Neural progenitor cell (in vitro differentiated cells): ENCODE results near the gene GALNT18. TPM values are rescaled to one million over a fixed set of nuclear protein-coding genes. Genes with fewer than 3 reads are reported as not detected.
A peak's percentile ranks its signal among the peaks of the same experiment; 100 is the strongest.

Source experiments
- DNase-seq: peaks from one replicate; pipeline ENCODE4 v3.0.0-alpha.2; 2016; ENCODE audit warnings: low spot score
- H2AFZ ChIP-seq: fragments of 200-600 bp; sonication (generic); replicated peaks from 2 replicates; pipeline ENCODE4 v1.6.1; 2016; ENCODE audit warnings: antibody characterized with exemption
- H3F3A ChIP-seq: fragments of 200-600 bp; sonication (generic); 2 replicates; pipeline ENCODE4 v1.6.1; 2016; ENCODE audit warnings: antibody characterized with exemption, low read depth
- H3K27ac ChIP-seq: fragments of 200-600 bp; sonication (generic); 2 replicates; pipeline ENCODE4 v1.5.1; 2016; ENCODE audit warnings: mild to moderate bottlenecking
- H3K27me3 ChIP-seq: fragments of 200-600 bp; sonication (generic); 2 replicates; pipeline ENCODE4 v1.6.1; 2016; ENCODE audit warnings: mild to moderate bottlenecking, moderate library complexity
- H3K36me3 ChIP-seq: fragments of 200-600 bp; sonication (generic); 2 replicates; pipeline ENCODE4 v1.5.1; 2016
- H3K4me1 ChIP-seq: fragments of 200-600 bp; sonication (generic); 2 replicates; pipeline ENCODE4 v1.6.1; 2016; ENCODE audit warnings: mixed run types
- H3K4me2 ChIP-seq: fragments of 200-600 bp; sonication (generic); 2 replicates; pipeline ENCODE4 v1.6.1; 2016
- H3K4me3 ChIP-seq: fragments of 200-600 bp; sonication (generic); 2 replicates; pipeline ENCODE4 v1.5.1; 2016
- H3K79me2 ChIP-seq: fragments of 200-600 bp; sonication (generic); 2 replicates; pipeline ENCODE4 v1.6.1; 2016; ENCODE audit warnings: low read depth
- H3K9ac ChIP-seq: fragments of 200-600 bp; sonication (generic); 2 replicates; pipeline ENCODE4 v1.6.1; 2016
- H3K9me3 ChIP-seq: fragments of 200-600 bp; sonication (generic); 2 replicates; pipeline ENCODE4 v1.5.1; 2016; ENCODE audit warnings: low read depth
- H4K20me1 ChIP-seq: fragments of 200-600 bp; sonication (generic); 2 replicates; pipeline ENCODE4 v1.6.1; 2016; ENCODE audit warnings: low read depth
- H3K27ac Mint-ChIP-seq: 3 replicates; pipeline ENCODE4 v1.8.0; 2021; ENCODE audit warnings: mixed read lengths
- H3K27me3 Mint-ChIP-seq: 2 replicates; pipeline ENCODE4 v1.8.0; 2022; ENCODE audit warnings: low read depth, mild to moderate bottlenecking, inconsistent platforms, moderate library complexity, mixed read lengths; ENCODE audit not compliant: insufficient read depth
- H3K36me3 Mint-ChIP-seq: 3 replicates; pipeline ENCODE4 v1.8.0; 2021; ENCODE audit warnings: mixed read lengths
- H3K4me1 Mint-ChIP-seq: 3 replicates; pipeline ENCODE4 v1.8.0; 2021; ENCODE audit warnings: mixed read lengths
- H3K4me3 Mint-ChIP-seq: 3 replicates; pipeline ENCODE4 v1.8.0; 2021; ENCODE audit warnings: mild to moderate bottlenecking, moderate library complexity, mixed read lengths
- H3K9me3 Mint-ChIP-seq: 3 replicates; pipeline ENCODE4 v1.8.0; 2020; ENCODE audit warnings: mixed read lengths
- CTCF ChIP-seq: fragments of 200-600 bp; sonication (generic); IDR thresholded peaks from 2 replicates; pipeline ENCODE4 v1.5.1; 2017; ENCODE audit warnings: antibody characterized with exemption, mild to moderate bottlenecking
- EZH2 ChIP-seq: fragments of 200-600 bp; sonication (generic); IDR thresholded peaks from 2 replicates; pipeline ENCODE4 v1.6.1; 2017; ENCODE audit warnings: antibody characterized with exemption, mild to moderate bottlenecking, moderate library complexity
- EZH2phosphoT487 ChIP-seq: fragments of 200-600 bp; sonication (generic); IDR thresholded peaks from 2 replicates; pipeline ENCODE4 v1.6.1; 2017; ENCODE audit warnings: antibody characterized with exemption
- total RNA-seq: library from RNA; depleted of rRNA; stranded (reverse); fragments of >200 nt; gene quantifications from 2 replicates; pipeline ENCODE4 v1.2.3, GENCODE V29; 2015; ENCODE audit warnings: low replicate concordance

The GALNT18 gene
- total RNA-seq, 1 donor from 2014 or later, result 2.4 TPM

GRCh38 chr11:11406652-11407051 is 215.2 kb downstream of the GALNT18 start:
- peaks cover 2% of the 10 kb centered on the region for H3K27me3 Mint-ChIP-seq
- no peak for DNase-seq
- Histone ChIP-seq H3K27ac (no peak overlapping the region), H3K9ac (no peak overlapping the region), H3F3A (no peaks in the 10 kb centered on the region), H3K9me3 (no peaks in the 10 kb centered on the region), H3K4me1 (peaks cover 25% of the 10 kb centered on the region), H4K20me1 (no peaks in the 10 kb centered on the region), H2AFZ (no peak overlapping the region), H3K4me2 (no peak overlapping the region), H3K79me2 (no peaks in the 10 kb centered on the region), H3K36me3 (no peaks in the 10 kb centered on the region), H3K27me3 (no peaks in the 10 kb centered on the region), H3K4me3 (no peak overlapping the region)
- H3K27ac Mint-ChIP-seq, result no peak overlapping the region
- no peaks in the 10 kb centered on the region for H3K9me3 Mint-ChIP-seq
- H3K4me3 Mint-ChIP-seq, result no peak overlapping the region
- peaks cover 39% of the 10 kb centered on the region for H3K4me1 Mint-ChIP-seq
- no peak for TF ChIP-seq EZH2
- TF ChIP-seq EZH2phosphoT487, result no peak
- no peak for TF ChIP-seq CTCF
- H3K36me3 Mint-ChIP-seq, result no peaks in the 10 kb centered on the region

- H3K4me3 Mint-ChIP-seq, result no peak overlapping the region
- Histone ChIP-seq H3K36me3 (no peaks in the 10 kb centered on the region), H3K4me3 (no peak overlapping the region), H2AFZ (no peak overlapping the region), H3F3A (no peaks in the 10 kb centered on the region), H3K4me2 (no peak overlapping the region), H3K27ac (no peak overlapping the region), H3K4me1 (peaks cover 15% of the 10 kb centered on the region), H4K20me1 (no peaks in the 10 kb centered on the region), H3K27me3 (no peaks in the 10 kb centered on the region), H3K79me2 (no peaks in the 10 kb centered on the region), H3K9me3 (no peaks in the 10 kb centered on the region), H3K9ac (no peak overlapping the region)
- no peaks in the 10 kb centered on the region for H3K36me3 Mint-ChIP-seq
- H3K9me3 Mint-ChIP-seq, result no peaks in the 10 kb centered on the region
- peak overlapping the region; percentile 67 for H3K27ac Mint-ChIP-seq
- peaks cover 28% of the 10 kb centered on the region for H3K4me1 Mint-ChIP-seq
- H3K27me3 Mint-ChIP-seq, result peaks cover 2% of the 10 kb centered on the region
- TF ChIP-seq EZH2, result no peak
- no peak for TF ChIP-seq CTCF
- TF ChIP-seq EZH2phosphoT487, result no peak
- peak; percentile 38 for DNase-seq
Observed at GRCh38 chr11:11403763-11404725, 217.8 kb downstream of the GALNT18 start.

- Histone ChIP-seq H3K4me3 (no peak overlapping the region), H3K4me2 (no peak overlapping the region), H3K9me3 (no peaks in the 10 kb centered on the region), H4K20me1 (no peaks in the 10 kb centered on the region), H3K36me3 (no peaks in the 10 kb centered on the region), H2AFZ (no peak overlapping the region), H3K4me1 (peaks cover 7% of the 10 kb centered on the region), H3K9ac (no peak overlapping the region), H3K27me3 (no peaks in the 10 kb centered on the region), H3K79me2 (no peaks in the 10 kb centered on the region), H3F3A (no peaks in the 10 kb centered on the region), H3K27ac (no peak overlapping the region)
- no peak for TF ChIP-seq EZH2phosphoT487
- no peak for TF ChIP-seq CTCF
- TF ChIP-seq EZH2, result no peak
- DNase-seq, result no peak
- H3K9me3 Mint-ChIP-seq, result no peaks in the 10 kb centered on the region
- no peaks in the 10 kb centered on the region for H3K27me3 Mint-ChIP-seq
- no peak overlapping the region for H3K27ac Mint-ChIP-seq
- peaks cover 31% of the 10 kb centered on the region for H3K4me1 Mint-ChIP-seq
- no peaks in the 10 kb centered on the region for H3K36me3 Mint-ChIP-seq
- H3K4me3 Mint-ChIP-seq, result no peak overlapping the region
Observed at GRCh38 chr11:11401960-11402535, 219.8 kb downstream of the GALNT18 start.
